OCI-LY1 (cell line): ENCODE results near the gene FALEC.

Experiments
- CTCF ChIP-seq: fragments of 200-600 bp; sonication (generic), shearing (Covaris generic); IDR thresholded peaks from 2 replicates; pipeline ENCODE4 v1.5.1; 2017; ENCODE audit warnings: mild to moderate bottlenecking, antibody characterized with exemption, low read length, moderate library complexity, mixed read lengths
- EZH2 ChIP-seq: fragments of 200-600 bp; sonication (generic), shearing (Covaris generic); IDR thresholded peaks from 2 replicates; pipeline ENCODE4 v1.8.0; 2017; ENCODE audit warnings: borderline replicate concordance, mixed run types, mild to moderate bottlenecking, antibody characterized with exemption, low read length, moderate library complexity, mixed read lengths

DNA sequence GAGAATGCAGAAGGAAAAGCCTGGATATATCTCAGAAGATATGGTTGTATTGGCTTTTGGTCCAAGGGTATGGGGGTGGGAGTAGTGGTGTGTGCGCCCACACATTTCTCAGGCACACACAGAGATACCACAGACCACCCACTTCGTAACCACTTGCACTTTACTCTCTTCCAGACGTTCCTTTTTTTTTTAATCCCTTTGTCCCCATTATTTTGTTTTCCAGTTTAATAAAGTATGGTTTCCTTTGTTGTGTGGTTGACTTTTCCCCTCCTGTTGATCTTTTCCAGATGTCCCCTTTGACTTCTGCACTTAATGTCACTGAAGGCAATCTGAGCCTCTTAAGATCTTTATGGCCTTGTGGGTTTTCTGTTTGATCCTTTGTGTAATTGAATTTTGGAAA lies 38.8 kb upstream of the FALEC start:
- no peak for TF ChIP-seq CTCF
- TF ChIP-seq EZH2 = no peak
